Stomach (tissue), 4 donors: ENCODE measurements around the gene PRKAG1.

ENCODE experiments used
- POLR2A ChIP-seq, 4 donors: fragments of 450-650 bp; IDR thresholded peaks; one replicate each; pipeline ENCODE4 v1.6.1; 2016; ENCODE audit warnings: antibody characterized with exemption in 4 of 4, control low read depth in 2 of 4, mild to moderate bottlenecking in 1 of 4, moderate library complexity in 1 of 4
- POLR2AphosphoS5 ChIP-seq, 3 donors: sonication (generic); formaldehyde crosslinking; IDR thresholded peaks; one replicate each; pipeline ENCODE4 v1.6.1; 2016; ENCODE audit warnings: antibody characterized with exemption in 3 of 3
- TF ChIP-seq, protein P1 (sequence below), 7 experiments: fragments of 450-650 bp in 4 of 7; fragments of 200-600 bp in 3 of 7; sonication (generic) in 3 of 7; IDR thresholded peaks; one replicate each; pipeline ENCODE4 v1.5.1; 2016 to 2019; ENCODE audit warnings: antibody characterized with exemption in 7 of 7, control low read depth in 2 of 7, mild to moderate bottlenecking in 1 of 7

GRCh38 chr12:49037111-49037946 is 18.8 kb upstream of the PRKAG1 start:
- TF ChIP-seq, protein P1, sequence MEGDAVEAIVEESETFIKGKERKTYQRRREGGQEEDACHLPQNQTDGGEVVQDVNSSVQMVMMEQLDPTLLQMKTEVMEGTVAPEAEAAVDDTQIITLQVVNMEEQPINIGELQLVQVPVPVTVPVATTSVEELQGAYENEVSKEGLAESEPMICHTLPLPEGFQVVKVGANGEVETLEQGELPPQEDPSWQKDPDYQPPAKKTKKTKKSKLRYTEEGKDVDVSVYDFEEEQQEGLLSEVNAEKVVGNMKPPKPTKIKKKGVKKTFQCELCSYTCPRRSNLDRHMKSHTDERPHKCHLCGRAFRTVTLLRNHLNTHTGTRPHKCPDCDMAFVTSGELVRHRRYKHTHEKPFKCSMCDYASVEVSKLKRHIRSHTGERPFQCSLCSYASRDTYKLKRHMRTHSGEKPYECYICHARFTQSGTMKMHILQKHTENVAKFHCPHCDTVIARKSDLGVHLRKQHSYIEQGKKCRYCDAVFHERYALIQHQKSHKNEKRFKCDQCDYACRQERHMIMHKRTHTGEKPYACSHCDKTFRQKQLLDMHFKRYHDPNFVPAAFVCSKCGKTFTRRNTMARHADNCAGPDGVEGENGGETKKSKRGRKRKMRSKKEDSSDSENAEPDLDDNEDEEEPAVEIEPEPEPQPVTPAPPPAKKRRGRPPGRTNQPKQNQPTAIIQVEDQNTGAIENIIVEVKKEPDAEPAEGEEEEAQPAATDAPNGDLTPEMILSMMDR (IDR thresholded peaks at IDR 0.05), result no peak
- no peak for TF ChIP-seq POLR2A (IDR thresholded peaks at IDR 0.05)
- TF ChIP-seq POLR2AphosphoS5 (IDR thresholded peaks at IDR 0.05), result no peak
